Measurements from ENCODE around the gene CABP2. TPM values are rescaled to one million over a fixed set of nuclear protein-coding genes. Genes with fewer than 3 reads are reported as not detected.

Gene CABP2
- polyA plus RNA-seq, 2 donors = not detected

Other genes starting within 250 kb of the CABP2 start
- gene ANKRD13D, start 234.1 kb downstream of the CABP2 start, polyA plus RNA-seq = 10 to 100 TPM; 36.8 to 87.3 TPM
- gene SSH3, start 219.9 kb downstream of the CABP2 start, polyA plus RNA-seq = 10 to 100 TPM; 38.6 to 55.6 TPM
- gene POLD4, start 169.9 kb downstream of the CABP2 start, polyA plus RNA-seq = 100 to 1,000 TPM; 112 to 114 TPM
- gene CLCF1, start 149.8 kb downstream of the CABP2 start, polyA plus RNA-seq = 1 to 10 TPM; 1.4 to 2.2 TPM
- gene RAD9A, start 131.5 kb downstream of the CABP2 start, polyA plus RNA-seq = 10 to 100 TPM; 17.5 to 26.2 TPM
- gene PPP1CA, start 121.6 kb downstream of the CABP2 start, polyA plus RNA-seq = 100 to 1,000 TPM; 105 to 149 TPM
- gene TBC1D10C, start 119.4 kb downstream of the CABP2 start, polyA plus RNA-seq = 1 to 10 TPM; 3.9 to 6.2 TPM
- gene CARNS1, start 107.8 kb downstream of the CABP2 start, polyA plus RNA-seq = under 1 TPM; 0.21 to 0.29 TPM
- gene RPS6KB2, start 95.0 kb downstream of the CABP2 start, polyA plus RNA-seq = 10 to 100 TPM; 79.6 to 85.9 TPM
- 1 to 10 TPM; 6.2 to 6.5 TPM for gene PTPRCAP, start 85.8 kb downstream of the CABP2 start, polyA plus RNA-seq
- 100 to 1,000 TPM in 1 of 2 donors, 10 to 100 TPM in 1; 70.7 to 114 TPM for gene CORO1B, start 80.0 kb downstream of the CABP2 start, polyA plus RNA-seq
- not detected for gene GPR152, start 70.7 kb downstream of the CABP2 start, polyA plus RNA-seq
- gene CABP4, start 68.1 kb downstream of the CABP2 start, polyA plus RNA-seq = under 1 TPM; 0.14 to 0.39 TPM
- gene TMEM134, start 54.2 kb downstream of the CABP2 start, polyA plus RNA-seq = 100 to 1,000 TPM; 154 to 160 TPM
- 10 to 100 TPM; 34.1 to 41.5 TPM for gene AIP, start 40.4 kb downstream of the CABP2 start, polyA plus RNA-seq
- gene PITPNM1, start 18.1 kb downstream of the CABP2 start, polyA plus RNA-seq = 10 to 100 TPM; 18.2 to 29.3 TPM
- gene CDK2AP2, start 15.3 kb downstream of the CABP2 start, polyA plus RNA-seq = 10 to 100 TPM; 49.4 to 52.2 TPM
- 1,000 to 10,000 TPM; 3,504 to 3,523 TPM for gene GSTP1, start 60.4 kb upstream of the CABP2 start, polyA plus RNA-seq
- 100 to 1,000 TPM; 122 to 137 TPM for gene NDUFV1, start 83.5 kb upstream of the CABP2 start, polyA plus RNA-seq
- 10 to 100 TPM; 43.1 to 59.3 TPM for gene NUDT8, start 106.5 kb upstream of the CABP2 start, polyA plus RNA-seq
- not detected for gene TBX10, start 116.3 kb upstream of the CABP2 start, polyA plus RNA-seq
- gene ACY3, start 127.3 kb upstream of the CABP2 start, polyA plus RNA-seq = under 1 TPM; 0.08 to 0.11 TPM
- gene ALDH3B2, start 151.2 kb upstream of the CABP2 start, polyA plus RNA-seq = 100 to 1,000 TPM in 1 of 2 donors, 10 to 100 TPM in 1; 62.8 to 120 TPM